Fibroblast of gingiva (primary cell): ENCODE data around the gene TXNL4A.

Experiments used
- DNase-seq: peaks from one replicate; pipeline ENCODE4 v3.0.0-alpha.2; 2011; ENCODE audit warnings: low read depth

The TXNL4A gene

DNA sequence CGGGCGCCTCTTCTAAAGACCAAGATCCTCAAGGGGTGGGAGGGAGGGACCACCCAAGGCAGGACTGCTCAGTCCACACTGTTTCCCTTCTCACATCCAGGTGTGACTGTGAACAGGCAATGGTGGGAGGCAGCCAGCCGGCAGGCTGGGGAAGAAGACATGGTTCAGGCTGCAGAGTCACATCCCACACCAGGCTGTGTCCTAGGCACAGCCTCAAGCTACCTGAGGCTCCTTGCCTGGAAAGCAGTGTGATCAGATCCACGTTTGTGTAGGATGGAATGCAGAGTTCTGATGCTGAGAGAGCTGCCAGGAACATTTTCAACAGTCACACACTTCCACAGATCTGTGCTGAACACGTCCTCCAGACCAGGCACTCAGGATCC is 53.3 kb downstream of the TXNL4A start:
- DNase-seq: no peak

DNA sequence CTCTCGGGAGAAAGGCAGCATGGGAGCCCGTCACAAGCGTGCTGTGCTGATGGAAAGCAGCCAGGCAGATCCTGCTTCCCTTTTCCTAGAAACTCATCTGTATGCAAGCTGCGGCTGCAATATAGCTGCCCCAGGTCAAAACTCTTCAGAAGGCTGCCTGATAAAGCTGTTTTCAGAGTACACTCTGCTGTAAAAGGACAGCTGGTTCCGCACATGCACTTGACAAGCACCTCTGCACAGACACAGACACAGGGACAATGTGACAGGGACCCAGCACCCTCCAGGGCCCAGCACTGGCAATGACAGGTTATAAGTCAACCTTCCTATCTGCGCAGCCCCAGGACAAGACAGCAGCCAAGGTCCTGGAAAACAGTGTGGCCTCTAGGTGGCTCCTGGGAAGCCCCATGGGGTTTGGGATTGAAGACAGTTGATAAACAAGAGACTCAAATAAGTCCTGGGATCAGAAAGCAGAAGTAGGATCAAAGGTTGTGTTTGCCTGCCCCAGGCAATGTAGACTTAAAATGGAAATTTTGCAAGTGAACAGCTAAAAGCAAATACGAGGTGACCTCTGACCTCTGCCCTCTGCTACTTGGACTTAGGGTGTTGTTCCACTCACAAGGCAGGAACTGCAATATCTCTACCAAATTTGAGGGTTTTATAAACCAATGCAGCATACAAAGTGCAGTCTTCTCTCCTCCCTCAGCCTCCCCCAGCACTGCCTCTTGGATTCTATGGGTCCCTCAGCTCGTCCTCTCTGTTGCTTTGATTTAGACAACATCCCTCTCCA is 53.9 kb downstream of the TXNL4A start:
- no peak for DNase-seq

DNA sequence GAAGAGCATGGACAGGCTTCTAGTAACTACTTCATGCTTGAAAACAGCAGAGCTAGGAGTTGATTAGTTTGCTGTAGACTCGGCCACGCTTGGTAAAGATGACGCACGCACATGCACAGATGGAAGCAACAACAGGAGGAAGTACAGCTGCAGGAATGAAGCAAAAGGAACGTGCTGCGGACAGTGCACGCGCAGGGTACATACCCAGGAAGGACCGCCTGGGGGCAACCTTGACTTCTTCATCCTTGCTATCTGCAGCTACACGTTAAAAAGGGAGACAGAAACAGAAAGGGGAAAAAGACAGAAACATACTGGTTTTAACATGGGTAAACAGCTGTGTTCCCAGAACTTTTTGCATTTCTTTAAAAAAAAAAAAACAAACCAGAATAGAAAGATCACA is 54.6 kb downstream of the TXNL4A start:
- no peak for DNase-seq

DNA sequence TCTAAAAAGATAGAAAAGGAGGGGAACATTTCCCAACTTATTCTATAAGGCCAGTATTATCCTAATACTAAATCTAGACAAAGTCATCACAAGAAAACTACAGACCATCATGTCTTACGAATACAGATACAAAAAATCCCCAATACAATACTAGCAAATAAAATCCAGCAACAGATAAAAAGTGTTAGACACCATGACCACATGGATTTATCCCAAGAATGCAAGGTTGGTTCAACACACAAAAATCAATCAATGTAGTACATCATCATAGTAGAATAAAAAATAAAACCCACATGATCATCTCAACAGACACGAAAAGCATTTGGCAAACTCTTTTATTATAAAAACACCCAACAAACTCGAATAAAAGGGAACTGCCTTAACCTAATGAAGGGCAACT is 55.5 kb downstream of the TXNL4A start:
- no peak for DNase-seq

GRCh38 chr18:79931475-79931874 is 56.9 kb downstream of the TXNL4A start:
- no peak for DNase-seq

DNA sequence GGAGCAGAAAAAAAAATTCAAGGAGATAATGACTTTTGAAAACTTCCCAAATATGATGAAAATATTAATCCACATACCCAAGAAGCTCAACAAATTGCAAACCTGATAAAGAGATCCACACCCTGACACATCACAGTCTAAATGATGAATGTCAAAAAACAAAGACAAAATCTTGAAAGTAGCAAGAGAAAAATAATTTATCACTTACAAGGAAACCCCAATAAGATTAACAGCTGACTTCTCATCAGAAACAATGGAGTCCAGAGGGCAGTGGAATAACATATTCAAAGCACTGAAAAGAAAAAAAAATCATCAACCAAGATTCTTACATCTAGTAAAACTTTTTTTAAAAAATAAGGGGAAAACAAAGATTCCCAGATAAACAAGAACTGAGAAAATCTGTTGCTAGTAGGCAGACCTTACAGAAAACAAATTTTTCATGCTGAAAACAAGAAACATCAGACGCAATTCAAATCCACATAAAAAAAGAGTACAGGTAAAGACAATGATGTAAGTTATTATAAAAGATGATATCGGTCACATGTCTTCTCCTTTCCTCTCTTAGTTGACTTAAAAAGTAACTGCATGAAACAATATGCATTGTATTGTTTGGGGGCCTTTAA is 58.2 kb downstream of the TXNL4A start:
- no peak for DNase-seq

- no peak for DNase-seq
These were observed 59.8 kb downstream of the TXNL4A start for GRCh38 chr18:79928563-79928960.

DNA sequence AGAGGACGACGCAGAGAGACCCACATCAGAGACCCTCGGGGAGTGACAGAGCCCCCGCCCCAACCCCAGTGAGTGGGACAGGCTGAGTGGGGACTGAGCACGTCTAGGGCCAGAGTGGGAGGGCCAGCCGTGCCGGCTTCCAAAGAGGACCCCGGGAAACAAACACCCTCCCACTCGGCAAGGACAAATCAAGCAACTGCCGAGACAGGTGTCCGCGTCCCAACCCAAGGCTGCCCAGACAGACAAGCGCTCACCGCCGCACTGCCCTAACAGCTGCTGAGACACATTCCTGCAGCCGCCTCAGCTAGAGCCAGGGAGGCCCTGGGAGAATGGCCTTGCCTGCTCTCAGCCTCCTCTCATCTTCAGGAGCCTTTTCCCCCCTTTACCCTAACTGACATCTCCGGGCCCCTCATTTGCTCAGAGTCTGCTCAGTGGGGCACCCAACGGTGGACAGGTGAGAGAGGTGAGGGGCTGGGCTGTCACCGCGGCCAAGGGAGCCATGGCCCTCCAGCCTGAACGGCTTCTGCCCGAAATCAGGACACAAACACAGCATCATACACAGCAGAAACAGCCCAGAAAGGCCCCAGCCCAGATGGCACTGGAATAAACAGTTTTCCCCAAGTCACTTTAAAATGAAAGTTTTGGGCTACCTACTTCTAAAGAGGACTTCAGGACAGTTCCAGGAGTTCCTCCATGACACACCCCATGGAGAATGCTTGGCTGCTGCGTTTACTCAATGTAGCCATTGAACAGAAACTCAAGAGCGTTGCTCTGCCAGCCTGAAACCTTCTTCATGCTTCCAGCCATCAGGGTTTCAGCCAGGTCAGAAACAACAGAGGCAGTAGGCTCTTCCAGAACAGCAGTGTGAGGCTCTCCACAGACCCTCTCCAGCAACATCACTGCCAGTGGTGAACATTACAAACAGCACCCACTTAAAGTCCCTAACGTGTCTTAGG is 60.5 kb downstream of the TXNL4A start:
- no peak for DNase-seq

GRCh38 chr18:79926715-79927606 is 61.4 kb downstream of the TXNL4A start:
- DNase-seq: no peak

DNA sequence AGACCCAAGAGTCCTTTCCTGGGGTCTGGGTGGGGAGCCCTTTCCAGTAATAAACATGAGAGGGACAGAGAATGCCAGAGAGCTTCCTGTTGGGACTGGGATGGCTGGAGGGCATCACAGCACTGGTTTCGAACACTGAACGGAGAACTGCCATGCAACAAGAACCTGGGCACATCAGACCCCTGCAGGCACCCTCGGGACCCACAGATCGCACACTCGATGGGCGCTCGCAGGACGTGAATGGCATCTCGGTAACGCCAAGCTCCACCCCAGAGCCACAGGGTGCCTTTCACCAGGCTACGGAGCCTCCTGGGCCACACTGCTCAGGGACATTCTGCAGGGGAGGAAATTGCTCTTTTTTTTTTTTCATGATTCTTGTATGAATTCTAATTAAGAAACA is 62.1 kb downstream of the TXNL4A start:
- DNase-seq: no peak

- DNase-seq: no peak
These were observed 63.3 kb downstream of the TXNL4A start for GRCh38 chr18:79924814-79925731.

- DNase-seq: no peak
These were observed 64.3 kb downstream of the TXNL4A start for GRCh38 chr18:79923896-79924585.

GRCh38 chr18:79922971-79923411 is 65.4 kb downstream of the TXNL4A start:
- DNase-seq: no peak

DNA sequence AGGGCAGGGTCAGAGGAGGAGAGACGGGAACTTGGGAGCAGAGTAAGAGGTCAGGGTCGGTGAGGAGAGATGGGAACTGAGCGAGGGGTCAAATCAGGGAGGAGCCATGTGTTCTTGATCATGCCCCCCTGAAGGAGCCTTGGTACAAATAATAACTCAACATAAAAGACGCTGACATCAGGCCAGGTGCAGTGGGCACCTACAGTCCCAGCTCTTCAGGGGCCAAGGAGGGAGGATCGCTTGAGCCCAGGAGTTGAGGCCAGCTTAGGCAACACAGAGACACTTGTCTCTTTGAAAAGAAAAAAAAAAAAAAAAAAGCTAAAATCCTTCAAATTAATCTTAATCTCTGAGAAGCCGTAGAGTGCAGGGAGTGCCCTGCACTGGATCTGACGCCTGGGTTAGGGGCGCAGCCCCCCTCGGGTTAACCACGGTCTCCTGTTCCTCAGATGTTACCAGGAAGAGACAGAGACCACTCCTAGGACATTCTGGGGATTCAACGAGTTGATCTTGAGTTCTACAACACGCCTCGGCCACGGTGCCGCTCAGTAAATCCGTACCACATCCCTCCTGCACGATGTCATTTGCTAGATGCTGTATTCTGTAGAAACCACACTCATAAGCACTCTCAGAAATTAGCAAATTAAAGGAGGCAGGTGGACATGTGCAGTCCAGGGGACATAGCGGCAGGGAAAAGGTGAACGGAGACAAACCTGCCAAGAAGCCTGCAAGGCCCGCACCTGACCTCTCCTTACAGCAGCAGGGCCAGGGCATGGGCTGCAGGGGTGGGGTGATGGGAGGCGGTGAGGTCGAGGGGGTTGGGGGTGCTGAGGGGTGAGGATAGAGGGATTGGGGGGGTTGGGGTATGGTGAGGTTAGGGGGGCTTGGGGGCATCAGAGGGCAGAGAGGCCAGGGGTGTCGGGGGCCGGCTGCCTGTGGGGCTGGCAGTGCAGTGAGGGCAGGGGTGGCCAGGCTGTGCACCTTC is 66.1 kb downstream of the TXNL4A start:
- no peak for DNase-seq
